GM18507 (cell line): ENCODE results near the gene CXCL5.
"Not testable (repeated sequence)": the region's sequence is repeated elsewhere in the genome, so short reads cannot be mapped to it uniquely, and the experiment has no call there.

Experiments
- DNase-seq: peaks from one replicate; pipeline ENCODE4 v3.0.0; 2011; ENCODE audit warnings: low read depth; ENCODE audit not compliant: insufficient read length; ENCODE audit errors: extremely low spot score
- FAIRE-seq: peaks from 2 replicates; lab custom pipeline; 2011; peaks lifted over from hg19 to GRCh38; lab: Jason Lieb, UNC

Gene CXCL5

DNA sequence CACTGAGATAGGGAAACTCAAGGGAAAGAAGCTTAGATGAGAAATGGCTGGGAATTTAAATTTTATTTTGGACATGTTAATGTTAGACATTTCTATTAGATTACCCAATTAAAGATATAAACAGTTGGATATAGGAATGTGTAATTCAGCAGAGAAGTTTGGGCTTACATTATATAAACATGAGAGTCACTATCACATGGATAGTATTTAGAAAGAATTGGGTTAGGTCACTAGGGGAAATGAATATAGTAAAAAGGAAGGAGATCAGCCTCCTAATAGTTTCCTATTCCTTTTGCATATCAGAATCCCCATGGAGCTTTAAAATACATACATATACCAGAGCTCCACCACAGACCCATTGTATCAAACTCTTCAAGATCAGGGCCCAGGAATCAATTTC lies 19.6 kb upstream of the CXCL5 start:
- no peak for DNase-seq
- no peak for FAIRE-seq

DNA sequence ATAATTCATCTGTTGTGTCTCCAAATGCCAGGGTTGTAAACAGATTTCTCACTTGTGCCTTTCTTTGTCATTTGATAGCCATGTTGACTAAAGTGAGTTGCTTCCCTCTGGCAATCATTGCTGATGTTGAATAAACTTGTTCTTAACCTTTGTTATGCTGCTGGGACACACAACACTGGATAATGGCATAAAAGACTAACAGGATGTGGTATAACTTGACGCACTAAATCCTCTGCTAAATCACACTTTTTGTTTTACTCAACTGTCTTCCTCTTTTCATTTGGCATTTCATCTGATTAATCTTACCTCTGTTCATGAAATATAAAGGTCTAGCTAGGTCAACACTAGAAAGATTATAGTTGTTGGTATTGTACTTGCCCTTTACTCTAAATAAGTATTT lies 17.6 kb upstream of the CXCL5 start:
- FAIRE-seq = no peak
- no peak for DNase-seq

DNA sequence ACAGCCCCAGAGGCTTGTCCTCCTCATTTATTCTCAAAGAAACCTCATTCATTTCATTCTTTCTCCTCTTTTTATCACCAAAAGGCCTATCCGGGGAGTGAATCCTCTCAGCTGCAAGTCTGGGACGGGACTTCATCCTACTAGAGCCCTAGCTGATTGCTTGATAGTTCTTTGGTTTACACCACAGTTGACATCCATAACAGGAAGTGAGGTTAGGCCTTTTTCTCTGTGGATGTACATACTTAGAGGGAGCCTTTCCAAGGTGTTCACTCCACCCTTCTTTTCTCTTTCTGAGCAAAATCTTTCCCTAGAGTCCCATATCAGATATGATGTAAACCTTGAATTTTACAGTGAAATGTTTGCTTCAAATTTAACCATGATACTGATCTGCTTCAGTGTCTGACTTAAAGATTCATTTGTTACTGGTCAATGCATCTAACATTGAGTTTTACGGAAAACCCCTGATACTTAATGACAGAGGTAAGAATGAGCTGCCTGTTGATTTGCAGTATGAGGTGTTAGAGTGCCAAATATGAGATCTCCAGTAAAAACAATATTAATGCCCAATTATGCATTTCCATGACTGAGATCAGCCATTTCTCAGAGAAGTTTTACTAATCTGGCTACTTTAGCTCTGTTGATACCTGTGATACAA lies 16.8 kb upstream of the CXCL5 start:
- no peak for FAIRE-seq

DNA sequence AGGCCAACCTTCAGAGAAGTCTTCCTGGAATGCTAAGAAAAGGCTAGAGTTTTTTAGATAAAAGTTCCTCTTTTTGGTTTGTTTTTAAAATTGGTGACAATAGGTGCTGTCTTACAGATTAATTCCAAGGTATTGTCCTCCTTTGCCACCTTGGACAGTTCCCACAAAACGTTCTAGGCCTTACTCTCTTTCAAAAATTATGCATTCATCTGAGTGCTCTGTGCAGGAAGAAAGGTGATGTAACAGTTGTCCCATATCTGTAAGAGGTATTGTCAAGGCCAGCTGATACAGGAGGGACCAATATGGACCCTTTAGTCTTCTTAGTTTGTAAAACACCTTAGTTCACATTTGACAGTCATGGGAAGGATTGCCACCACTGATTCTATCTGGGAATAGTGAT lies 15.9 kb upstream of the CXCL5 start:
- no peak for DNase-seq
- no peak for FAIRE-seq

More for the DNA sequence above, 16.8 kb upstream of the CXCL5 start:
- no peak for DNase-seq

DNA sequence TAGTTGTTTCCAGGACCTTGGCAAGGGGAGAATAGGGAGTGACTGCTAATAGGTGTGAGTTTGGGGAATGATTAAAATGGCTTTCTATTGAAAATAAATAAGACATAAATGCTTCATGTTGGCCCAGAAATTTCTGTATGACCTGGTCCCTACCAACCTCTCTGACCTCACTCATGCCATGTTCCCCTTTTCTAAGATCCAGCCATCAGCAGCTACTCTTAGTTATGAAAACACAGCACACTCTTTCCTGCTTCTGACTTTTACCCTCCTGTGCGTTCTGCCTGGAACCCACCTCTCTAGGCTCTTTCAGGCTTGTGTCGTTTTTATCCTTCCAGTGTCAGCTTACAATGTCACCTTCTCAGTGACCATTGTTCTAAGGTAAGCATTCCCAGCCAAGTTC lies 14.8 kb upstream of the CXCL5 start:
- no peak for DNase-seq
- no peak for FAIRE-seq

DNA sequence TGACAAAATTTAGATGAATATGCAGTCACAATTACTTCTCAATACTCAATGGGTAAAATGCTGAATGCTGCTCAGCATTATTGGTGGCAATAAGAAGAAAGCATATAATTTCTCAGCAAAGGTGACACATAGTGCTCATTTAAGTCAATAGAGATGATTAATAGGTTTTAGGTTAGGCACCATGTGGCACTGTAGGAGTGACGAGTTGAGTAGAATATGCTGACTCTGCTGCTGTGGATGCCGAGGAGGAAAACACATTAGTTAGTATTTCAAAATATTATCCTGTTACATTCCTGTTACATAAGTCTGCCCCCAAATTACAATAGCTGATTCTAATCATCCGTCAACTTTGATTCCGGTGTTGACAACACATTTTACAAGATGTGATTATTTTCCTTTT lies 13.7 kb upstream of the CXCL5 start:
- FAIRE-seq (no peak), DNase-seq (no peak)

DNA sequence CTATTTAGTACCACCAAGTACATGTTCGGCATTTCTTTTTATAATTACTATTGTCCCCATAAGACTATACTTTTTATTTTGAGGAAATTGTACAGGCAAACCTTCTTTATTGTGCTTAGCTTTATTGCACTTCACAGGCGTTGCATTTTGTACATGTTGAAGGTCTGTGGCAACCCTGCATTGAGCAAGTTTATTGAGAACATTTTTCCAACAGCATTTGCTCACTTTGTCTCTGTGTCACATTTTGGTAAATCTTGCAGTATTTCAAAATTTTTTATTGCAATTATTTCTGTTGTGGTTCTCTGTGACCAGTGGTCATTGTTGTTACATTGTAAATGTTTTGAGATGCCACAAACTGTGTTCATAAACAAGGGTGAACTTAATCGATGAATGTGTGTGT lies 10.8 kb upstream of the CXCL5 start:
- no peak for DNase-seq

DNA sequence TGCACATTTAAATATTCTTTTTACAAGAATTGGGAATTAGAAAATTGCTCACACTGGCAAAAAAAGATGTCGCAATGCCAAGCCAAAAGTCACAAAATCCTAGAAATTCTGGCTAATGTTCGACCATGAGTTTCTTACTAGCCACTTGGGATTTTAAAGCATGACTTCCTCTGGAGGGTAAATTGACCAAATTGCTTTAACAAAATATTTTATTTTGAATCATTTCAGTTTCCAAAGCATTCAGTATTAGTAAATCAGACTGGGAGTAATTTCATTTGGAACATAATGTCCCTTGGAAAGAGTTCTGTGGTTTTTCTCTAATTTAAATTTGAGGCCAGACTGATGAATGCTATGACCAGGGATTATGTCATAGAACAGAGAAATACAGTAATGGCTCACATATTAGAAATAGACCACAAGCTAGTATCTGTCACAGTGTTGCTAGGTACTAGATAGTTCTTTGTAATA lies 7.6 kb upstream of the CXCL5 start:
- FAIRE-seq (no peak), DNase-seq (no peak)

More for the DNA sequence above, 10.8 kb upstream of the CXCL5 start:
- no peak for FAIRE-seq

DNA sequence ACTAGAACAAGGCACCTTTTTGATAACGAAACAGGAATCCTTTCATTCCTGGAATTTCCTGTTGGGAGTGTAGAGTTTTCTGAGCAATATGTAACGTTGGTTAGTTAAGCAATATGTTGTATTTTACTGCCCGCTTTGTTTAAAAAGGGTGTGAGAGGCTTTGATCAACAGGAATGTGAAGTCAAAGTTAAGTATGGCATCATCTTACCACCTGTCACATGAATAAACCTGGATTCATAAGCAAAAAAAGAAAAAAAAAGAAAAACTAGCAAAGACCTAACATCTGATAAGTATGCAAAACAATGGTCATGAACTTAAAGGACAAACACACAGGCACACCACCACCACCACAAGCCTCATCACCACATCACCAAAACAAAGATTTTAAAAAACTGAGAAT lies 7.1 kb upstream of the CXCL5 start:
- DNase-seq = no peak
- FAIRE-seq = no peak

DNA sequence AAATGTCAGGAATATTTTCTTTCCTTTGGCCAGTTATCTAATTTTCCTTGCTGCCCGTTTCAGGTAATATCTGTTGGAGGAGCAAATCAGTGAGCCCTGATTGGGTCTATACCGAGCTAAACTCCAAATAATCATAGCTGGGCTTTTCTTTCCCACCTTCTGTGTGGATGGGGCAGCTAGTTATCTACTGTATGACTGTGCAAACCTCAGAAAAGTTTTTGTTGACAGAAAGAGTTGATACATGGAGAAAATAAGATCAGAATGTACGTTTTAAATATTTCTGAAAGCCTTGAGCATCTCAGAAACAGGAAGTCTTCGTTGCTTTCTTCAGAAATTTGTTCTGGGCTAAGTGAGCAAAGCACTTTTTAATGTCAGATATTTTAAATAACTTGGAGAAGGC lies 6.2 kb upstream of the CXCL5 start:
- no peak for DNase-seq
- no peak for FAIRE-seq

DNA sequence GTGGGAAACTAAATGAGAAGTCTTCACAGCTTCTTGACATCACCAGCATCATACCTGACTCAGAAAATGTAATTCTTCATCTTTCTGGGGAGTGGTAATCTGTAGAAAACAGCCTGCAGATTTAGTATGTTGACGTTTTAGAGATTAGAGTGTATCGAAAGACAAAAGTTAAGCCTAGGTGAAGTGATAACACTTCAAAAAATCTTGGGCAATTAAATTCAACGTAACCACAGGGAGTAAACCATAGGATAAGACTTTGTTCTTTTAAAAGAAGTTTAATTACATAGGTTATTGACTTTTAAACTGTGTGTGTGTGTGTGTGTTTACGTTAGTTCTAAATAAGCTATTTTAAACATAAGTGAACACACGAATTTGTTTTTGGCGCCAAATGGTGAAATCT lies 1.8 kb upstream of the CXCL5 start:
- FAIRE-seq = no peak
- DNase-seq = no peak

DNA sequence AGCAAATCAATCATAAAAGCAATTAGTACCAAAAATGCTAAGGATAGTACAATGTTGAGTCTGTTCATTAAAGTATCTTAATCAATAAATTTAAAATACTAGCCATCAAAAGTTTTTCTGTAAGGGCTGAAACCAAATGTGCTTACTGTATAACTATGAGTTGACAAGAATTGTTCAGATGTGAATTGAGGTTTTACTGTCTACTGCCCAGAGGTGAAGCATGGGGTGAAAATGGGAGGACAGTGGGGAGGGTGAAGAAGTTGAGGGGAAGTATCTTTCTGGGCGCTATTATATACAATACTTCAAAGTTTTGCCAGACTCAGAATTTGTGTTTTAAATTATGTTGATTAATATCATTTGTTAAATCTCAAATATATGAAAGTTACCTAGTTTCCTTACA lies 6.4 kb downstream of the CXCL5 start:
- FAIRE-seq (no peak), DNase-seq (no peak)

DNA sequence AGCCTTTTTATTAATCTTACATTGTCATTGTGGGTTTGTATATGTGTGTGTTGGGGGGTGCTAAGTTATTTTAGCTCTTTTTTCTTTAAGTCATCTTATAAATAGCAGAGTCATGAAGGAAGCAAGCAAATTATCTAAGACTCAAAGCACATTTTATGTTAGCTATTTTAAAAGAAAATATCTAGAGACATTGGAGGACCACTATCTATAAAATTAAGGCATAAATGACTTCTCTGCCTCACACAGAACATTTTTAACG lies 6.8 kb downstream of the CXCL5 start:
- no peak for FAIRE-seq
- DNase-seq = no peak

DNA sequence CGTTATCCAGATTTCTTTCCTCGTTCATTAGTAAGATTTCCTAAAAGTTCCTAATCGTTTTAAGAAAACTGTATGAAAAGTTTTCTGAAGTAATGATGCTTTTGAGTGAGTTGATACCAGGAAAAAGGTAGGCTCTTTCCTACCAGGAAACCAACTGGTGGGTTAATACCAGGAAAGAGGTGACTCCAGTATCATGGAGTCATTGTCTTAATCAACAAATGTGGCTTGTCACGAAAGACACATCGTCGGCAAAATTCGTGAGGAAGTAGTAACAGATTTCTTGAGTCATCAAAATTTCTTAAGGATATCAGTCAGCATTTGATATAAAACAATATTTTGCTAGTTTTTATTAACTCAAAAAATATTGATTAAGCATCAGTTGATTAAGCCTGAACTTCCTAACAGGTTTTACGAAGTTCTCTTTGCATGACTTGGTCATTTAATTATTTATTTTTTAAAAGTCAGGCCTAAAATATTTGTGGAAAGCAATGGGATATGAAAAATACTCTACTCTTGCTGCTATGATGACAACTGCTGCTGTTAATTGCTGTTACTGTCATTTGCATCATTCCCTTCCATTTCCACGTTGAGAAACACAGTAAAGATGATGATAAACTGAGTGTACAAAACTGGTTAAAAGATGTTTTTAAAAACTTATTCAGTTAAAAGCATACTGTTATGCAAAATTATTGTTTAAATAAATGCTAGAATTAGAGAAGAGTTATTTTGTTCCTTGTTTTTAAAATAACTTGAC lies 7.3 kb downstream of the CXCL5 start:
- DNase-seq (no peak), FAIRE-seq (no peak)

DNA sequence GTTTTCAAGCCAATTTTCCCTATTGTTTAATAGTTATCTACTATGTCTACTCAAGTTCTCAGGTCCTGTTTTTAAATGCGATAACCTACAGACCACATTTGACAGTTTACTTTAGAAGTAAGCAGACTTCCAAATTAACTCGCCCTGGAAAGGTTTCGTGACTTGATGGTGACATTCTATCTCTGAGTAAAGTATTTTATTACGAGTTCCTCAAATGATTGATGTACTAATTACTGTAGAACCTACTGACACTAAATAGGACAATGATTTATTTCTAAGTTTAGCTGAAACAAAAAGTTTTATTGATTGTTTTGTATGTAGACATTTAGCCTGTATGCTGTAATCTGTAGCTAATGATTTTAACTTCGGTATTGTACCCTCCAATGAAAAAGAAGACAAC lies 8.5 kb downstream of the CXCL5 start:
- FAIRE-seq (no peak), DNase-seq (no peak)

DNA sequence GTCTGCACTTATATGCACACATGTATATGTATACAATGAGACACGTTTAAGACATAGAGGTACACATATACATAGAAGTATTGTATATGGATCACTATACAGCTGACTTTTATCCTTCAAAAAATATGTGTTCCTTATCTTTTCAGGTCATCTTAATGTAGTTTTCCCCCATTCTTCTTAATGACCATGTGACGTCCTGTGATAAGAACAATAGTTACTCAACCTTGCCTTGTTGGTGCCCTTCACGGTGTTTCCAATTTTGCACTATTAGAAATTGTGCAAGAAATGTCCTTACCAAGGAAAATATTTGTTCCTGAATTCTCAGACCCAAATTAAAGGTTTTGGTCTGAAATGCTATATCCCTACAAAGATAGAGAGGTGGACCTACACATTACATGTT lies 9.4 kb downstream of the CXCL5 start:
- DNase-seq (no peak), FAIRE-seq (no peak)

DNA sequence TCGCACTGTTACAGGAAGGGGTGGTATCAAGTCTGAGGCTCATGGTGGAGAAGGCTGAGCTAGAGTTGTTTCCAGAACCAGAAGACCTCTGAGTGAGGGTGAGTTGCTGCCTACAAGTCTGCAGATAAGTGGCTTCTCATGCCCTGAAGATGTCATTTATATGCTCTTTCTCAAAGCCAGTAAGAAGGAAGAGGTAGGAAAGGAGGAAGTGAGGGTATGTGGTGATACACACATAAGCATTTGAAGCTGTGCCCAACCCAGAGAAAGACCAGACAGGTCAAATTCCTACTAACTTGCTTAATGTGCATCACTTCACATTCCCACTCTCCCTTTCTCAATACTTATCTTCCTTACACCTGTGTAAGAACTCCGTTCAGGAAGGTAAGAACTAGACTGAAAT lies 10.4 kb downstream of the CXCL5 start, which contains the start of gene PPBP:
TSS of gene PPBP (minus strand) at position 130 of the 400 bp plus-strand sequence. CDS start at position 43, 87 bp downstream.
- DNase-seq = no peak
- no peak for FAIRE-seq

DNA sequence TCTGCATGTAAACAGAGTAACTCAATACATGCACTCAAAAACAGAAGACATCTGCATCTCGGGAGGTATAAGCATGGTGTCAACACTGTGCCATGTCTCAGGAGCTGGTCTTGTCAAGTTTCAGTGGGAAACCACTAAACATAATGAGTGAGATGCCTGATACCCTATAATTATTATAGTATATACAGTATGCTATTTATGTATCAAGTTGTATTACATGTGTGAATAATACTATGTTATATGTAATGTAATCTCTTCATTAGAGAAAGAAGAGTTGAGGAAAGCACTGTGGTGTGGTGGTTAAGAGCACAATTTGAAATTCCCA lies 13.0 kb downstream of the CXCL5 start:
- no peak for FAIRE-seq
- no peak for DNase-seq

DNA sequence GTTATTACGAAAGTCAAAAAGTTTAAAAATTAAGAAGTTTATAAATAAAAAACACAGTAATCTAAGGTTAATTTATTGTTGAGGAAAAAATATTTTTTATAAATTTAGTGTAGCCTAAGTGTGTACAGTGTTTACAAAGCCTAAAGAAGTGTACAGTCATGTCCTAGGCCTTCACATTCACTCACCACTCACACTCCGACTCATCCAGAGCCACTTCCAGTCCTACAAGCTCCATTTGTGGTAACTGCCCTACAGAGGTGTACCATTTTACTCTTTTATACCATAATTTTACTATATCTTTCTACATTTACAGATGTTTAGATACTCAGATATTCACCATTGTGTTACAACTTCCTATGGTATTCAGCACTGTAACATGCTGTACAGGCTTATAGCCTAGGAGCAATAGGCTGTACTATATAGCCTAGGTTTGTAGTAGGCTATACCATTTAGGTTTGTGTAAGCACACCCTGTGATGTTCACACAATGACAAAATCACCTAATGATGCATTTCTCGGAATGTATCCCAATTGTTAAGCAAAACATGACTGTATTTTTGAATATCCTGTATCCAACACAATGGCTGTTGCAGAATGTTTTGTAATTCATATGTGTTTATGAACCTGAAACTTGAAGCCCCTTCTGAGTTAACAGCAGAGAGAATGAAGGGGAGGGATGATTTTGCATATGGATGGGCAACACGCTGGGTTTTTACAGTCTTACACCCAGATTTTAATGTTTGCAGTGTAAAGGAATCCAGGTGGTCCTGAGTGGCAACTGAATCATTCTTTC lies 13.5 kb downstream of the CXCL5 start:
- no peak for DNase-seq
- no peak for FAIRE-seq

DNA sequence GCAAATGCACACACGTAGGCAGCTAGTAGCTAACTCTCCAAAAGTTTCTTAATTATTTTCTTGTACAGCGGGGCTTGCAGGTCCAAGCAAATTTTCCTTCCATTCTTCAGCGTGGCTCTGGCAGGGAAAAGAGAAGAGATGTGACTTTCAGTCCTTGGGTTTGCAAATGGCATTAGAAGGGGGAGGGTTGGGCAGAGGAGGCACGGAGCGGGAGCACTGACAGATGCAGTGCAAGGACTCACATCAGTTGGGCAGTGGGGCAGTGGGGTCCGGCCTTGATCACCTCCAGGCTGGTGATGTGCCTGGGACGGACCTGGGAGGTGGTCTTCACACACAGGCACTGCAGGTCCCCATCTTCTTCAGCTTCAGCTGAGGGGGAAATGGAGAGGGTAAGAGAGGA lies 17.3 kb downstream of the CXCL5 start:
- not testable (repeated sequence) for DNase-seq, FAIRE-seq

DNA sequence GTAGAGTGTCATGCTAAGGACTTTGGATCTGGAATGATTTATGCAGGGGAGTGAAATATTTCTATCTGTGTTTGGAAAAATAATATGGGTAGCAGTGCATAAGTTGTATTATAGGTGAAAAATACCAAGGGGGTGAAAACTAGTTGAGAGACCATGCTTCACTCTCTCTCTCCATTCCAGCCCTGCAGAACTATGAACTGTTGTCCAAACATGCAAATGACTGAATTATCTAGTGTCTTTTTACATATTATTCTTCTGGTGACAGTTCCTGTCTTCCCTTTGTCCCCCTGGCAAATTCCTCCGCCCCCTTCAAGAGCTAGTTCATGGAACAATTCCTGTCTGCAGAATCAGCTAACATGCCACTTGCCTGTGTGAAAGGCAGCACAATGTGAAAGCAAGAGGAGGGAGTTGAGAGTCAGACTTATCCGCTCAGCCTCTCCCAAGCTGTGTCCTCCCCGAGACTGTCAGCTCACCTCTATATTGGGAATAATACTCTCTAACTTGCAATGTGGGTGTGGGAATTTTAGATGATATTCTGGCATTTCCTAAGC lies 19.0 kb downstream of the CXCL5 start:
- FAIRE-seq (no peak), DNase-seq (no peak)
